ENCODE measurements around the gene SMYD4. TPM values are rescaled to one million over a fixed set of nuclear protein-coding genes. Genes with fewer than 3 reads are reported as not detected.
A peak's percentile ranks its signal among the peaks of the same experiment; 100 is the strongest.

The SMYD4 gene
- polyA plus RNA-seq, 1 donor from 2014 or later: 6.8 TPM

GRCh38 chr17:1872976-1873375 lies 43.3 kb upstream of the SMYD4 start:
- Histone ChIP-seq H2AFZ (ENCODE audit: low read depth, low read length) (no peak overlapping the region), H3F3A (ENCODE audit: insufficient read depth, low read length, poor library complexity, severe bottlenecking) (no peaks in the 10 kb centered on the region), H3K79me2 (replicated peaks; ENCODE audit: insufficient read depth, low read length) (no peaks in the 10 kb centered on the region), H3K27ac (ENCODE audit: low read length) (no peak overlapping the region), H3K9me2 (ENCODE audit: insufficient read depth, low read length) (no peaks in the 10 kb centered on the region), H3K4me3 (ENCODE audit: low read length) (no peak overlapping the region), H3K4me2 (ENCODE audit: low read length) (no peak overlapping the region), H3K9me3 (ENCODE audit: low read length) (no peaks in the 10 kb centered on the region), H4K20me1 (ENCODE audit: insufficient read depth) (no peaks in the 10 kb centered on the region), H3K9ac (ENCODE audit: low read length) (no peak overlapping the region), H3K36me3 (ENCODE audit: insufficient read depth, low read length) (no peaks in the 10 kb centered on the region), H3K27me3 (ENCODE audit: insufficient read depth, low read depth, low read length) (no peaks in the 10 kb centered on the region)
- TF ChIP-seq REST (IDR thresholded peaks at IDR 0.05; ENCODE audit: borderline replicate concordance): no peak
- TF ChIP-seq CTCF (IDR thresholded peaks at IDR 0.05; ENCODE audit: poor library complexity, severe bottlenecking): no peak
- no peak for TF ChIP-seq SMC3 (conservative IDR thresholded peaks at IDR 0.05; ENCODE audit: poor library complexity)
- TF ChIP-seq RAD21 (conservative IDR thresholded peaks at IDR 0.05): no peak
- TF ChIP-seq EP300 (conservative IDR thresholded peaks at IDR 0.05; ENCODE audit: poor library complexity, severe bottlenecking): no peak
- no peak for TF ChIP-seq POLR2AphosphoS5 (IDR thresholded peaks at IDR 0.05)
- no peak for TF ChIP-seq TAF1 (IDR thresholded peaks at IDR 0.05; ENCODE audit: low read depth)
- TF ChIP-seq MXI1 (conservative IDR thresholded peaks at IDR 0.05; ENCODE audit: poor library complexity, severe bottlenecking): no peak
- TF ChIP-seq EZH2 (IDR thresholded peaks at IDR 0.05; ENCODE audit: borderline replicate concordance, insufficient read depth, low read length, poor library complexity, severe bottlenecking): no peak

- H3F3A ChIP-seq (ENCODE audit: insufficient read depth, low read length, poor library complexity, severe bottlenecking): no peaks in the 10 kb centered on the region
- no peaks in the 10 kb centered on the region for H3K79me2 ChIP-seq (replicated peaks; ENCODE audit: insufficient read depth, low read length)
- H3K4me2 ChIP-seq (ENCODE audit: low read length): no peak overlapping the region
- H3K9me3 ChIP-seq (ENCODE audit: low read length): no peaks in the 10 kb centered on the region
- H3K9ac ChIP-seq (ENCODE audit: low read length): no peak overlapping the region
- H3K36me3 ChIP-seq (ENCODE audit: insufficient read depth, low read length): no peaks in the 10 kb centered on the region
- no peaks in the 10 kb centered on the region for H4K20me1 ChIP-seq (ENCODE audit: insufficient read depth)
- TF ChIP-seq MXI1 (conservative IDR thresholded peaks at IDR 0.05; ENCODE audit: poor library complexity, severe bottlenecking) (no peak), CTCF (IDR thresholded peaks at IDR 0.05; ENCODE audit: poor library complexity, severe bottlenecking) (no peak), EZH2 (IDR thresholded peaks at IDR 0.05; ENCODE audit: borderline replicate concordance, insufficient read depth, low read length, poor library complexity, severe bottlenecking) (no peak), SMC3 (conservative IDR thresholded peaks at IDR 0.05; ENCODE audit: poor library complexity) (no peak), POLR2AphosphoS5 (IDR thresholded peaks at IDR 0.05) (no peak), TAF1 (IDR thresholded peaks at IDR 0.05; ENCODE audit: low read depth) (no peak), RAD21 (conservative IDR thresholded peaks at IDR 0.05) (no peak), EP300 (conservative IDR thresholded peaks at IDR 0.05; ENCODE audit: poor library complexity, severe bottlenecking) (no peak), REST (IDR thresholded peaks at IDR 0.05; ENCODE audit: borderline replicate concordance) (no peak)
- H3K27ac ChIP-seq (ENCODE audit: low read length): peak overlapping the region; percentile 31
- no peaks in the 10 kb centered on the region for H3K27me3 ChIP-seq (ENCODE audit: insufficient read depth, low read depth, low read length)
- no peak overlapping the region for H2AFZ ChIP-seq (ENCODE audit: low read depth, low read length)
- no peaks in the 10 kb centered on the region for H3K9me2 ChIP-seq (ENCODE audit: insufficient read depth, low read length)
- no peak overlapping the region for H3K4me3 ChIP-seq (ENCODE audit: low read length)
These were observed 42.6 kb upstream of the SMYD4 start for GRCh38 chr17:1872254-1872653.

Data from neural cell (in vitro differentiated cells).